Esophagus (tissue), 2 donors: Measurements from ENCODE around the gene MUL1. TPM values are rescaled to one million over a fixed set of nuclear protein-coding genes. Genes with fewer than 3 reads are reported as not detected.
"Not testable (repeated sequence)": the region's sequence is repeated elsewhere in the genome, so short reads cannot be mapped to it uniquely, and the experiment has no call there.

Source experiments
- H3K27ac ChIP-seq, 2 donors: one replicate each; pipeline ENCODE4 v1.5.1; 2013; ENCODE audit warnings: low read depth in 2 of 2, mild to moderate bottlenecking in 2 of 2, inconsistent platforms in 1 of 2, low read length in 1 of 2, moderate library complexity in 1 of 2
- H3K27me3 ChIP-seq, 2 donors: one replicate each; pipeline ENCODE4 v1.6.1; 2013; ENCODE audit warnings: low read length in 2 of 2, control low read depth in 1 of 2, mild to moderate bottlenecking in 1 of 2; ENCODE audit not compliant: insufficient read depth in 2 of 2, control insufficient read depth in 1 of 2
- H3K36me3 ChIP-seq, 2 donors: one replicate each; pipeline ENCODE4 v1.6.1; 2013; ENCODE audit warnings: low read length in 1 of 2; ENCODE audit not compliant: control insufficient read depth in 2 of 2, insufficient read depth in 2 of 2
- H3K4me1 ChIP-seq, 2 donors: one replicate each; pipeline ENCODE4 v1.6.1; 2013; ENCODE audit warnings: low read length in 1 of 2; ENCODE audit not compliant: control insufficient read depth in 2 of 2, insufficient read depth in 2 of 2
- H3K4me3 ChIP-seq, 2 donors: one replicate each; pipeline ENCODE4 v1.5.1; 2013; ENCODE audit warnings: low read length in 2 of 2, mild to moderate bottlenecking in 2 of 2, low read depth in 1 of 2, moderate library complexity in 1 of 2
- H3K9me3 ChIP-seq, 2 donors: one replicate each; pipeline ENCODE4 v1.6.1; 2013; ENCODE audit warnings: mild to moderate bottlenecking in 2 of 2, low read depth in 1 of 2, low read length in 1 of 2, moderate library complexity in 1 of 2; ENCODE audit not compliant: control insufficient read depth in 2 of 2, insufficient read depth in 1 of 2
- WGBS, 2 donors: extraction: QIAGEN DNeasy Blood & Tissue Kit; methylation state at CpG; one replicate each; pipeline ENCODE4 v1.1.7; 2013; 5-methylcytosine and 5-hydroxymethylcytosine counted together
- polyA plus RNA-seq, 2 donors: library from polyadenylated mRNA; stranded (reverse); fragments of 200-250 nt; gene quantifications; one replicate each; pipeline ENCODE4 v1.2.3, GENCODE V29; 2013
- donor health status: healthy with polysubstance abuse.
- donor health status: Bipolar disorder and iron deficiency.

MUL1 gene
- polyA plus RNA-seq, 2 donors: 6.5 to 16.3 TPM

GRCh38 chr1:20497506-20497905, 10.4 kb downstream of the MUL1 start:
- H3K27me3 ChIP-seq: no peaks in the 10 kb centered on the region
- peaks cover 3 to 14% of the 10 kb centered on the region in 2 donors for H3K4me1 ChIP-seq
- H3K4me3 ChIP-seq: no peak overlapping the region
- H3K9me3 ChIP-seq: no peaks in the 10 kb centered on the region
- peak overlapping the region; percentile 36 to 68 for H3K27ac ChIP-seq
- WGBS, 2 donors: 66 to 71% methylated on average over 6 of the region's 6 CpGs
- peaks cover 13 to 37% of the 10 kb centered on the region in 2 donors for H3K36me3 ChIP-seq

GRCh38 chr1:20496725-20497383, 11.1 kb downstream of the MUL1 start:
- H3K27ac ChIP-seq: peak overlapping the region; percentile 86 to 94
- H3K4me3 ChIP-seq, H3K9me3 ChIP-seq, H3K27me3 ChIP-seq: not testable (repeated sequence)
- peaks cover 12 to 34% of the 10 kb centered on the region in 2 donors for H3K36me3 ChIP-seq
- peaks cover 3 to 14% of the 10 kb centered on the region in 2 donors for H3K4me1 ChIP-seq
- 78 to 81% methylated on average over 12 of the region's 12 CpGs for WGBS, 2 donors

GRCh38 chr1:20496241-20496661, 11.7 kb downstream of the MUL1 start:
- no peaks in the 10 kb centered on the region for H3K27me3 ChIP-seq
- H3K27ac ChIP-seq: peak overlapping the region; percentile 86 to 94
- H3K9me3 ChIP-seq: no peaks in the 10 kb centered on the region
- WGBS, 2 donors: 49 to 53% methylated on average over 8 of the region's 8 CpGs
- peaks cover 9 to 28% of the 10 kb centered on the region in 2 donors for H3K36me3 ChIP-seq
- no peak overlapping the region for H3K4me3 ChIP-seq
- peaks cover 3 to 14% of the 10 kb centered on the region in 2 donors for H3K4me1 ChIP-seq

GRCh38 chr1:20495661-20496060, 12.3 kb downstream of the MUL1 start:
- H3K4me3 ChIP-seq: no peak overlapping the region
- H3K9me3 ChIP-seq: no peaks in the 10 kb centered on the region
- H3K36me3 ChIP-seq: peaks cover 9 to 22% of the 10 kb centered on the region in 2 donors
- no peaks in the 10 kb centered on the region for H3K27me3 ChIP-seq
- WGBS, 2 donors: 94 to 97% methylated on average over 1 of the region's 1 CpG
- peak overlapping the region; percentile 77 to 92 for H3K27ac ChIP-seq
- peaks cover 3 to 14% of the 10 kb centered on the region in 2 donors for H3K4me1 ChIP-seq

GRCh38 chr1:20494609-20495311, 13.2 kb downstream of the MUL1 start:
- Histone ChIP-seq H3K27me3 (no peaks in the 10 kb centered on the region), H3K27ac (peak overlapping the region; percentile 77 to 92), H3K4me1 (peaks cover 3 to 14% of the 10 kb centered on the region in 2 donors), H3K36me3 (peaks cover 8 to 13% of the 10 kb centered on the region in 2 donors), H3K4me3 (no peak overlapping the region), H3K9me3 (no peaks in the 10 kb centered on the region)
- 38 to 45% methylated on average over 5 of the region's 5 CpGs for WGBS, 2 donors

- Histone ChIP-seq H3K4me3 (no peak overlapping the region), H3K36me3 (peaks cover under 1 to 6% of the 10 kb centered on the region in 2 donors), H3K4me1 (peaks cover 3 to 14% of the 10 kb centered on the region in 2 donors), H3K9me3 (no peaks in the 10 kb centered on the region), H3K27ac (peak overlapping the region; percentile 77 to 81), H3K27me3 (no peaks in the 10 kb centered on the region)
- 5% methylated on average over 16 of the region's 16 CpGs for WGBS, 2 donors
Measured at GRCh38 chr1:20493839-20494608, 13.9 kb downstream of the MUL1 start.

- Histone ChIP-seq H3K9me3 (no peaks in the 10 kb centered on the region), H3K4me1 (peaks cover 3 to 14% of the 10 kb centered on the region in 2 donors), H3K27ac (no peak overlapping the region), H3K36me3 (no peaks in the 10 kb centered on the region), H3K27me3 (no peaks in the 10 kb centered on the region), H3K4me3 (no peak overlapping the region)
- 35 to 52% methylated on average over 5 of the region's 5 CpGs for WGBS, 2 donors
Measured at GRCh38 chr1:20493309-20493708, 14.6 kb downstream of the MUL1 start.

GRCh38 chr1:20492751-20493150, 15.2 kb downstream of the MUL1 start:
- Histone ChIP-seq H3K4me1 (peaks cover 3 to 14% of the 10 kb centered on the region in 2 donors), H3K27ac (no peak overlapping the region), H3K9me3 (no peaks in the 10 kb centered on the region), H3K4me3 (no peak overlapping the region), H3K27me3 (no peaks in the 10 kb centered on the region), H3K36me3 (no peaks in the 10 kb centered on the region)
- WGBS, 2 donors: 65 to 73% methylated on average over 7 of the region's 7 CpGs

GRCh38 chr1:20491866-20492265, 16.1 kb downstream of the MUL1 start:
- H3K4me3 ChIP-seq: no peak overlapping the region
- no peaks in the 10 kb centered on the region for H3K9me3 ChIP-seq
- H3K27me3 ChIP-seq: peaks cover 0 to 2% of the 10 kb centered on the region in 2 donors
- 62 to 68% methylated on average over 7 of the region's 7 CpGs for WGBS, 2 donors
- peaks cover 4 to 16% of the 10 kb centered on the region in 2 donors for H3K4me1 ChIP-seq
- H3K27ac ChIP-seq: no peak overlapping the region
- H3K36me3 ChIP-seq: no peaks in the 10 kb centered on the region
